M059J (cell line): ENCODE measurements around the gene SH2B2. TPM values are rescaled to one million over a fixed set of nuclear protein-coding genes. Genes with fewer than 3 reads are reported as not detected.
"Not testable (repeated sequence)": the region's sequence is repeated elsewhere in the genome, so short reads cannot be mapped to it uniquely, and the experiment has no call there.

ENCODE experiments used
- DNase-seq: peaks from one replicate; pipeline ENCODE4 v3.0.0-alpha.2; 2012; ENCODE audit warnings: low read depth
- total RNA-seq: library from RNA; depleted of rRNA; stranded (reverse); fragments of >200 nt; shearing (Covaris generic); gene quantifications from 2 replicates; pipeline ENCODE4 v1.2.3, GENCODE V29; 2014; rRNA removed

SH2B2 gene
- total RNA-seq, 1 experiment from 2014 or later = 5.1 TPM

DNA sequence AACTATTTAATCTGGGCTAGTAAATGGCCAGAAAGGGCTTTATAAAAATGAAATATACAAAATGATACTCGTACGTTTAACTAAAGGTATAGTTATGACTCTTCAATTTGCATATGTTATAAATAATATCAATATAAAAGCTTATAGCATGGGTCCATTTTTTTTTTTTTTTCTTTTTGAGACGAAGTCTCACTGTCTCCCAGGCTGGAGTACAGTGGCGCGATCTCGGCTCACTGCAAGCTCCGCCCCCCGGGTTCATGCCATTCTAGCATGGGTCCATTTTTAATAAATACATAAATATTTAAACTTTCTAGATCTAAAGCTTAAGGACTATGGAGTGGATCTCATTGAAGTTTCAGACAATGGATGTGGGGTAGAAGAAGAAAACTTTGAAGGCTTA is 50.3 kb downstream of the SH2B2 start:
- not testable (repeated sequence) for DNase-seq

- not testable (repeated sequence) for DNase-seq
Observed at GRCh38 chr7:102337420-102337819, 50.8 kb downstream of the SH2B2 start.

- DNase-seq = not testable (repeated sequence)
Observed at GRCh38 chr7:102340599-102341368, 54.1 kb downstream of the SH2B2 start.

DNA sequence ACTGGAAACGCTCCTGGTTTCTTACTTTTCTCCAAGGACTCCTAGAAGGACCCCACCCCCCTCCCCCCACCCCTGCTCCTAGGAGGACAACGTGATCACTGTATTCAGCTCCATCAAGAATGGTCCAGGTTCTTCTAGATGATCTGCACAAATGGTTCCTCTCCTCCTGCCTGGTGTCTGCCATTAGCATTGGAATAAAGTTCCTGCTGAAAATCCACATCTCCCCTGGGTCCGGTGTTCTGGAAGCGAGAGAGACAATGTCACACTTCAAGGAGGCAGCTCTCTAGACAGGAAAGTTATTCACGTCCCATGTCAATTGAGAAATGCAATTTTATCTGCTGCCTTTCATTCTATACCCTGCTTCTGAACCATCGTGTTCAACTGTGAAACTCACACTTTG is 60.3 kb downstream of the SH2B2 start:
- DNase-seq = not testable (repeated sequence)

DNA sequence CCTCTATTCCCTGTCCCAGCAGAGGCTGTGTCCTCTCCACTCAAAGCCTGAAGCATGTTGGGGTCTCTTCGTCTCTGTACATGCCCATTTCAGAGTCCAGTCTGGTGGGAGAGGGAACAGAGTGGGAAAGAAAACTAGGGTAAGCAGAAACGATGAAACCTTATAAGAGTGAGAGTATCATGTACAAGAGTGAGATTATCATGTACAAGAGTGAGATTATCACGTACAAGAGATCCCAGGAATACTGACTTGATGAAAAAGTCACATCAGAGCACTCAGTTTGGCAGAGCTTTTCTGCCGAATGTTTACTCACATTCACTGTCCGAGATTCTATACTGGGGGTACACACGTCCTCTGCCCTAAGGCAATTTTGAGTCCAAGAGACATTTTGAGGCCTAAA is 69.7 kb downstream of the SH2B2 start, which contains the start of gene SPDYE6:
Gene SPDYE6 (minus strand): TSS at position 101 of the 400 bp plus-strand sequence. CDS start 421 bp downstream, outside the sequence.
- DNase-seq = not testable (repeated sequence)

- DNase-seq = peak; percentile 99
Observed at GRCh38 chr7:102363549-102364393, 77.1 kb downstream of the SH2B2 start.

DNA sequence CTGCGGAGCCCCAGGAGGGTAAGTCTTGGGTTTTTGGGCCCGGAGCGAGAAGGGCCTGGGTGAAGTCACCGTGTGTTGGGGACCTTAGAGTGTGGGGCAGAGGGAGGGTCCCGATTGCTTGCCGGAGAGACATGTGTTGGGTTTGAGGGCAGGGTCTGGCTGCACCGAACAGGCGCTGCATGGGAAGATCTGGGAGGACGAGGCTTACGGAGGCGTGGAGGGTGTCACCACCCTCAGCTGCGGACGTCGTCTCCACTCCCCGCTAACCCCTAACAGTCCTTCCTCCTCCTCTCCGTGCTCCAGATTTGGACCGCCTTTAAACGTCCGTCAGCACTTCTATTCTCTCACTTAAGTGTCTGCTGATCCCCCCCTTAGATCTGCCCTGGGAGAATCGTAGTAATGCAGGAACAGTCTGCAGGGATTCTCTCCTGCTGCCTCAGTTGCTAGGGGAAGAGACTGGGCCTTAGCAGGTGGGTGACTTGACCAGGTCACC is 77.8 kb downstream of the SH2B2 start:
- DNase-seq = not testable (repeated sequence)

DNA sequence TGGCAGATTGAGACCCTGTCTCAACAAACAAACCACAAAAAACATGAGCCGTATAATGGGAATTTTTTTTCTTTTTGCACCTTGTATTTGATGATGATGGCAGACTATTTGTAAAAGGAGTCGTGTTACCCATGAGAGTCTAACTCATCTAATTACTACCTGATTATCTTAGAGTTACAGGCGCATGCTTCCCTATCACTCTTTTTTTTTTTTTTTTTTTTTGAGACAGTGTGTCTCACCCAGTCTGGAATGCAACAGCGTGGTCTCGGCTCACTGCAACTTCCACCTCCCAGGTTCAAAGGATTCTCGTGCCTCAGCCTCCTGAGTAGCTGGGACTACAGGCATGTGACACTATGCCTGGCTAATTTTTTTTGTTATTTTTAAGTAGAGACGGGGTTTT is 78.7 kb downstream of the SH2B2 start:
- peak; percentile 24 for DNase-seq

DNA sequence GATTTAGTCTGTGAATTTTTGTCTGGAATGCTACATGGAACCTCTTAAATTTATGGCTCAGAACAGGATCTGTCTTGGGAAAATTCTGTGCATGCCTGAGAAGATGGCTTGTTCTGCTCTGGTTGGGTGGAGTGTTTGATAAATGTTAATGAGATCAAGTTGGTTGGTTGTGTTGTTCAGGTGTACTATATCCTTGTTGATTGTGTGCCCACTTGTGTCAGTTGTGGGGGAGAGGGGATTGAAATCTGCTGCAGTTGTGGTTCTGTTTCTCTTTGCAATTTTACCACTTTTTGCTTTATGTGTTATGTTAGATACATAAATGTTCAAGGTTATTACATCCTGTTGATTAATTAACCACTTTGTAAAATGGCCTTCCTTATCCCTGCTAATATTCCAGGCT is 83.4 kb downstream of the SH2B2 start:
- DNase-seq = not testable (repeated sequence)

Other genes starting within 250 kb of the SH2B2 start
- not detected in 2 replicates for gene SPDYE6, start 69.6 kb downstream of the SH2B2 start, total RNA-seq
- 14.9 and 21.2 TPM in 2 replicates for gene PRKRIP1, start 109.5 kb downstream of the SH2B2 start, total RNA-seq
- gene ORAI2, start 146.7 kb downstream of the SH2B2 start, total RNA-seq = 52.4 and 67.0 TPM in 2 replicates
- 41.2 and 50.7 TPM in 2 replicates for gene ALKBH4, start 178.0 kb downstream of the SH2B2 start, total RNA-seq
- 27.3 and 27.4 TPM in 2 replicates for gene LRWD1, start 178.1 kb downstream of the SH2B2 start, total RNA-seq
- gene POLR2J, start 192.1 kb downstream of the SH2B2 start, total RNA-seq = 59.8 and 81.8 TPM in 2 replicates
- gene RASA4B, start 230.9 kb downstream of the SH2B2 start, total RNA-seq = 0.84 TPM in 1 of 2 replicates, not detected in the other